ENCODE measurements around the gene HPD.
"Not testable (repeated sequence)": the region's sequence is repeated elsewhere in the genome, so short reads cannot be mapped to it uniquely, and the experiment has no call there.

Gene HPD

DNA sequence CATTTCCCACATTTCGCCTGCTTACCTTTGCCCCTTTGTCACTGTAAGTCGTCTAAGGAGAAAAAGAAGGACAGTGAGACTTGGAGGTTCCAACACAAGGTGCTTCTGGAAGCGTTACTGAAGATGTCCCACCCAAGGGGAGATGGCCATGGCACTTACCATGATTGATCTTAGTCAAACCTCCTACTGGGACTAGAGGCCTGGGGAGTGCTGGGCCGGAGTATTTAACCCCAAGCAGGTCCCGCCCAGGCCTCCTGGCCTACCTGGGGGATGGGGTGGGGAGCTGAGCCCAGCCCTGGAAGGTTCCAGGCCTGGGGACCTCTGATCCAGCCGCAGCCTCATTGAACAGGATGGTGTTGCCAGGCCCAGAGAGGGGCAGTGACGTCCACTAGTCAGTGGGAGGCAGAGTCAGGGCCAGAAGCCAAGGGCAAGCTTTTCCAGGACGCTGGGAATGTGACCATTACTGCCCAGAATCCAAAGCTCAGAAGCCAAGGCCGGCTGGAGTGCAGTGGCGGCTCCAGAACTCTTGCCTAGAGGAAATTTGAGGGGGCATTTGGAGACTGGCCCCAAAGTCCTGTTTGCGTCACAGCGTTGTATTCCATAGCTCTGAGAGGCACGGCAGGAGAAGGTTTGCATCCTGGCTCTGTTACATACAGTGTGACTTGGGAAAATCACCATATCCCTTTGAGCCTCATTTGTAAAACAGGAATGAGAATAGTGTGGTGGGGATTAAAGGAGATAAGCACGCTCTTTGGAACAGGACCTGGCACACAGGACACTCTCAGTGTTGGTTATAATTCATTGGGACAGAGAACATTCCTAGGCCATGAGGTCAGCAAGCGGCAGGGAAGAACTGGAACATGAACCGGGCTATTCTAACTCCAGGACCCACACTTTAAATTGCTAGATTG lies at the start of gene HPD:
HPD (minus strand) TSS at position 198 of the 911 bp plus-strand sequence; CDS start at position 162, 36 bp downstream.
- no peak for DNase-seq (ENCODE audit: low read depth in 2 of 2, low spot score in 1 of 2)

DNA sequence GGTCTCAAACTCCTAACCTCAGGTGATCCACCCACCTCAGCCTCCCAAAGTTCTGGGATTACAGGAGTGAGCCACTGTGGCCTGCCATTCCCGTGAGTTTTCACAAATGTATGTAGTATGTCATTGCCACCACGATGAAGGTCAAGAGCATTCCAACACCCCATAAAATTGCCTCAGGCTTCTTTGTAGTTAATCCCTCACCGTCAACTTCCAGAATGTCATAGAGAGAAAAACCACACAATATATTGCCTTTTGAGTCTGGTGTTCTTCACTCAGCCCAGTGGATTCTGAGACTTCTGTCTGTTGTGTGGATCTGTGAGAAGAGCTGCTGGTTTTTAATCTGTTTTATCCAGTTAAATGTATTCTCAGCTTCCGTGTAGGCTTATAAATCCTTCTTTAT lies 47.1 kb upstream of the HPD start:
- DNase-seq (ENCODE audit: low read depth in 2 of 2, low spot score in 1 of 2): no peak

DNA sequence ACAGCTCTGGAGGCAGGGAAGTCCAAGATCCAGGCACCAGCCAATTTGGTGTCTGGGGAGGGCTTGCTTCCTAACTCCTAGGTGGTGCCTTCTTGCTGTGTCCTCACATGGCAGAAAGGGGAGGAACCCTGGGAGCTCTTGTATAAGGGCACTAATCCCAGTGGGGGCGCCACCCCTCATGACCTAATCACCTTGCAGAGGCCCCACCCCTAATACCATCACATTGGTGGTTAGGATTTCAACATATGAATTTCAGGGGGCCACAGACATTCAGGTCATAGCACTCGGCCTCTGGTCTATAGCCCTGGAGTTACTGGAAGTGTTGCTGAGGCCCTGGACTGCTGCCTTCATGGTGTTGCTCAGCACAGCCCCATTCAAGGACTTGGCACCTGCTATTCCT lies 44.5 kb upstream of the HPD start:
- no peak for DNase-seq (ENCODE audit: low read depth in 2 of 2, low spot score in 1 of 2)

DNA sequence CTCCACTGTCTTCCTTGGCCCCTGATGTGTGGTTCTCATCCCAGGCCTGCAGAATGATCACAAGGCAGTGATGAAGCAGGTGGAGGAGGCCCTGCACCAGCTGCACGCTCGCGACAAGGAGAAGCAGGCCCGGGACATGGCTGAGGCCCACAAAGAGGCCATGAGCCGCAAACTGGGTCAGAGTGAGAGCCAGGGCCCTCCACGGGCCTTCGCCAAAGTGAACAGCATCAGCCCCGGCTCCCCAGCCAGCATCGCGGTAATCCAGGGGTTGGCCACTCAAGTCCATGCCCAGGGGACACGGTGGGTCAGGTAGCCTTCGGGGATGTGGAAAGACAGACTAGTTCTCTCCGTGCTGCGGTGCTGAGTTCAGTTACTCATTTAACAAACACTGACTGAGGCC lies 40.9 kb upstream of the HPD start:
- DNase-seq (ENCODE audit: low read depth in 2 of 2, low spot score in 1 of 2): no peak

DNA sequence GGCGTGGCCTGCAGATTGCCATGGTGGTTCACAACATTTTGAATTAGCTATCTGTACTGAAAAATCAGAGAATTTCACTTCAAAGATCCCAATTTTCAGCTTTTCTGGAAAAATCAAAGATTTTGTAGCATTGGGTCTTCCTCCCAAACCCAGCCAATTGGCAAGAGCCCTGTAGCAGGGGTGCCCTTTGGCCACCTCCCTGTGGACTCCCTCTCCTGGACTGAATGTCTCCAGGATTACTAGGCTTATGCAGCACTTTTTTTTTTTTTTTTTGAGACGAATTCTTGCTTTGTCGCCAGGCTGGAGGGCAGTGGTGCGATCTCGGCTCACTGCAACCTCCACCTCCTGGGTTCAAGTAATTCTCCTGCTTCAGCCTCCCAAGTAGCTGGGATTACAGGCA lies 39.6 kb upstream of the HPD start:
- DNase-seq (ENCODE audit: low read depth in 2 of 2, low spot score in 1 of 2): no peak

DNA sequence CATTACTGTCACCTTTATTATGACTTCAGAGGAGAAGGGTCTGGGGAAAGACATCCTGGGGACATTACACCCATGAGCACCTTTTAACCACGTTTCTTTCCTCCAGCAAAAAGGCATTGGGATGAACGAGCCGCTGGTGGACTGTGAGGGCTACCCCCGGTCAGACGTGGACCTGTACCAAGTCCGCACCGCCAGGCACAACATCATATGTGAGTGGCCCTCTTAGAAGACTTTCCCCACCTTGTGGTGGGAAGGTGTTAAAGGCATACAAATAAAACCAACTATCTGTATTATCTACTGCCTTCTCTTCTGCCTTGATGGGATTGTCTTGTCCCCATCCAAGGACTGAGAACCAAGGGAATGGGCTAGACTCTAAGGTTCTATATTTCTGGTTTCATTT lies 36.0 kb upstream of the HPD start:
- DNase-seq (ENCODE audit: low read depth in 2 of 2, low spot score in 1 of 2): no peak

DNA sequence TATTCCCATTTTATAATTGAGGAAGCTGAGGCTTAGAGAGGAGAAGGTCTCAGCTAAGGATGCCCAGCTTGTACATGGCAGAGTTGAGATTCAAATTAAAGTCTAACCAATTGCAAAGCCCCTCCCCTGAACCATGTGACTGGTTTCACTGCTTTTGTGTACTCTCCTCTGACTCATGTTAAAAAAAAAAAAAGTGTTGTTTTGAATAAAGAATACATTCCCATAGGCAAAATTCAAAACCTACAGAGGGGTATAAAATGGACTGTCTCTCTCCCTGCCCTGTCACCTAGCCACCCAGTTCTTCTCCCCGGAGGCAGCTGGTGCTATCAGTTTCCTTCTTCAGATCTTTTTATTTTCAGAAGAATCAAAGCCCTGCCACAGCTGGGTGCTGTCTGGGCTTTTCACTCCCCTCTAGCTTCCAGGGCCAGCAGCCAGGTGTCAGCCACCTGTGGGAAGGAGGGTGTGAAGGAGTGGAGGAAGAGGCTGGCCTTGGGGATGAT lies 35.4 kb upstream of the HPD start:
- DNase-seq (ENCODE audit: low read depth in 2 of 2, low spot score in 1 of 2): no peak

DNA sequence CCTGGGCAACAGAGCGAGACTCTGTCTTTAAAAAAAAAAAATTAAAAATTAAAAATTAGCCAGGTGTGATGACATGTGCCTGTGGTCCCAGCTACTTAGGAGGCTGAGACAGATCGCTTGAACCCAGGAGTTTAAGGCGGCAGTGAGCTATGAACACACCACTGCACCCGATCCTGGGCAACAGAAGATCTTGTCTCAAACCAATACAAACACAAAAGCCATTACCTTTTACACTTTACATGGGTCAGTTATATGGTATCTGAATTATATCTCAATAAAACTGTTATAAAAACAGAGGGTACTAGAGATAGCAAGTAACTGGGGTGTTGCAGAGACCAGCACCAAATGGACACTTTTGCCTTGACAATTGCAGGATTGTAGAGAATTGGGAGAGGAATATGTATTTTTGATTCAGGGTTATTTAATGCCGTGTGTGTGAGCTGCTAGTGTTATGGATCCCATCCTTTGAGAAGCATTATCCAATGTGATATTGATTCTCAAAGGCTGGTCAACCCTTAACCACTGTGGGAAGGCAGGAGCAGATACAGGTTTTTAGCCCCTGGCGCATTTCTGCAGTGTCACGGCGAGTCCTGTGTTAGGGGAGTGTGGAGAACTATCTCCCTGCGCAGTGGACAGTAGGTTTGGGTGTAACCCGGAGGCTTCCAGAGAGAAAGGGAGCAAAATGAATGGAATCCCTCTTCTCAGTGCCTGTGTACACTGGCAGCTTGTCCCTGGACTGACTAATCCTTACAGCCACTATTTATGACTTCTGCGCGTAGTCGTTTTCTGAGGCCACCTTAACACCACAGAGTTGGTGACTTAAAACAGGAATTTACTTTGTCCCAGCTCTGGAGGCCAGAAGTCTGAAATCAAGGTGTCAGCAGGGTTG lies 34.3 kb upstream of the HPD start:
- no peak for DNase-seq (ENCODE audit: low read depth in 2 of 2, low spot score in 1 of 2)

DNA sequence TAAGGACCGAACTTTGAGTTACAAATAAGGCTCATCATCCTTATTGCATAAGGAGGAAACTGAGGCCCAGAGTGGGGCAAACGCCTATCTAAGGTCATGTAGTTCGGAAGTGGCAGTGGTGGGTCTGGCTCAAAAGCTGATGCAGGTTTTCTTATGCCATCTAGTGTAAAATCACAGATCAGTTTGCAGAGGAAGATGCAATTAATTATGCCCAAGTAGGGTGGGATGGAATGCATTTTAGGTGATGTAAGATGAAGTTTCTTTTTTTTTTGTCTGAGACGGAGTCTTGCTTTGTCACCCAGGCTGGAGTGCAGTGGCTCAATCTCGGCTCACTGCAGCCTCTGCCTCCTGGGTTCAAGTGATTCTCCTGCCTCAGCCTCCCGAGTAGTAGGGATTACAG lies 31.0 kb upstream of the HPD start:
- DNase-seq (ENCODE audit: low read depth in 2 of 2, low spot score in 1 of 2): not testable (repeated sequence)

DNA sequence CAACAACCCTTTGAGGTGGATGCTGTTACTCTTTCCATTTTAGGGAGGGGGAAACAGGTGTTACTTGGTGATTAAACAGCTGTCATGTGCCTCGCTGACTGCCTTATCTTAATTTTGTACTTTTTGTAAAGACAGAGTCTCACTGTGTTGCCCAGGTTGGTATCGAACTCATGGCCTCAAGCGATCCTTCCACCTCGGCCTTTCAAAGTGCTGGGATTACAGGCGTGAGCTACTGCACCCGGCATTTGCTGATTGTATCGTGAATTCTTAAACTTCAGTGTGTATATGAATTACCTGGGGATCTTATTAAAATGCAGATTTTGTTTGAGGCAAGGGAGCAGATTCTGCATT lies 30.6 kb upstream of the HPD start:
- DNase-seq (ENCODE audit: low read depth in 2 of 2, low spot score in 1 of 2): no peak

DNA sequence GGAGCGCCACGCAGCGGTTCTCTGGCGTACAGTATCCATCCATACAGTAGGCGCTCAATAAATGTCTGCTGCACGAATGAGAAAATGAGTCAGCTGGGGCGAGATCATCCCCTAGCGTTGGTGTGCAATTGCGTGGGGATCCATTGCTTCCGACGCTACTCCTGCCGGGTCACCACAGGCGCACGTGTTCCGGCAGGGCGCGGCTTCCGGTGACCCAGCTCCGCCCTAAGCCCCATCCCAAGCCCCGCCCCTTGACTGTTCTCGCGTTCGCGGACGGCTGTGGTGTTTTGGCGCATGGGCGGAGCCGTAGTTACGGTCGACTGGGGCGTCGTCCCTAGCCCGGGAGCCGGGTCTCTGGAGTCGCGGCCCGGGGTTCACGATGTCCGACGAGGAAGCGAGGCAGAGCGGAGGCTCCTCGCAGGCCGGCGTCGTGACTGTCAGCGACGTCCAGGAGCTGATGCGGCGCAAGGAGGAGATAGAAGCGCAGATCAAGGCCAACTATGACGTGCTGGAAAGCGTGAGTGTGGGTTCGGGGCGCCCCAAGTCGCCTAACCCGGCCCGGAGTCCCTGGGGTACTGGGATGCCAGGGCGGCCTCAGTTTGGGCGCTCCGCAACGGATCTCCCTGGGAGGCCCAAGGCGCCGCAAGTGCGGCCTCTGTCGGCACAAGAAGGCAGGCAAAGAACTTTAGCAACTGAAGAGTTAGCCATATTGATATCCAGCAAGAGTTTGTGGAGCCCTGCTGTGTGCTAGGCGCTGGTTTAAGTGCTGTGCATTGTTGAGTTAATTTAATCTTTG lies 30.0 kb upstream of the HPD start, which contains the start of gene PSMD9:
PSMD9 (plus strand) TSS at position 313 of the 796 bp plus-strand sequence; CDS start at position 380, 67 bp downstream.
- DNase-seq (ENCODE audit: low read depth in 2 of 2, low spot score in 1 of 2): peak; percentile 96 to 98

DNA sequence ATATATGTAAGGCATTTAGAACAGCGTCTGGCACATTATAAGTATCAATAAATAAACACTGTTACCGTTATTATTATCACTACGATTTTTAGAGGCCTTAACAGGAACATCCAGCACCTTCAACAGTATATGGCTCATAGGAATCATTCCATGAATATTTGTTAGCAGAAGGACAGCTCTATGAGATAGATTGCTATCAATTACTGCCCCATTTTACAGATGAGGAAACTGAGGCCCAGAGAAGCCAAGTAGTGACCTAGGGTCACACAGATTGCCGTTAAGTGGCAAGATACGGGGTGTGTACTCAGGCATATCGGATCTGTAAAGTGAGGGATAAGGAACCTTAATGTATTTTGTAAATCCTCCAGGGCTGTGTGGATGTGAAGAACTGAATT lies 29.4 kb upstream of the HPD start:
- no peak for DNase-seq (ENCODE audit: low read depth in 2 of 2, low spot score in 1 of 2)

DNA sequence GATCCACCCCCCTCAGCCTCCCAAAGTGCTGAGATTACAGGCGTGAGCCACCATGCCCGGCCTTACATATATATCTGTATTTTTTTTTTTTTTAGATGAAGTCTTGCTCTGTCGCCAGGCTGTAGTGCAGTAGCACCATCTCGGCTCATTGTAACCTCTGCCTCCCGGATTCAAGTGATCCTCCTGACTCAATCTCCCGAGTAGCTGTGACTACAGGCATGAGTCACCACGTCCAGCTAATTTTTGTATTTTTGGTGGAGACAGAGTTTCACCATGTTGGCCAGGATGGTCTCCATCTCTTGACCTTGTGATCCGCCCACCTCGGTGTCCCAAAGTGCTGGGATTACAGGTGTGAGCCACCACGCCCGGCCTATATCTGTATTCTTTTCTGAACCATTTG lies 26.5 kb upstream of the HPD start:
- not testable (repeated sequence) for DNase-seq (ENCODE audit: low read depth in 2 of 2, low spot score in 1 of 2)

DNA sequence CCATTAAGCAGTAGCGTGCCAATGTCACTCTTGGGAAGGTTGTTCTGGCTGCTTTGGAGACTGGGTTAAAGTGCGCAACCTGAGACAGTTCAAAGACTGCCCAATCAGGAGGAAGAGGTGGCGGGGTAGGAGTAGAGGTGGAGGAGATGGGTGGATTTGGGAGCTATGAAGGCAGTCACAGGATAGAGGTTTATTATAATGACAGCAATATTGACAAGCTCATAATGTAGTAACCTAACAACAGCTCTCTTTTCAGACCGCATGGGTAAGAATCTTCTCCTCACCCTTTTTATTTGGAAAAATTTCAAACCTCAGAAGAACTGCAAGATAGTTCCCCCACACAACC lies 24.6 kb upstream of the HPD start:
- DNase-seq (ENCODE audit: low read depth in 2 of 2, low spot score in 1 of 2): no peak

DNA sequence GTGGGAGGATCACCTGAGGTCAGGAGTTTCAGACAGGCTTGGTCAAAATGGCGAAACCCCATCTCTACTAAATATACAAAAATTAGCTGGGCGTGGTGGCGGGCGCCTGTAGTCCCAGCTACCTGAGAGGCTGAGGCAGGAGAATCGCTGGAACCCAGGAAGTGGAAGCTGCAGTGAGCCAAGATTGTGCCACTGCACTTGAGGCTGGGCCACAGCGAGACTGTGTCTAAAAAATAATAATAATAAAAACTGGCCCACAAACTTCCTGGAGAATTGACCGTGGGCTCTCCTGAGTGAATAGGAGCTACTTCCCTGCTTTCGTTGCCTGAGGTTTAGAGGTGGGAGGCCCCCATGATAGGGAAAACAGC lies 17.4 kb upstream of the HPD start:
- not testable (repeated sequence) for DNase-seq (ENCODE audit: low read depth in 2 of 2, low spot score in 1 of 2)

DNA sequence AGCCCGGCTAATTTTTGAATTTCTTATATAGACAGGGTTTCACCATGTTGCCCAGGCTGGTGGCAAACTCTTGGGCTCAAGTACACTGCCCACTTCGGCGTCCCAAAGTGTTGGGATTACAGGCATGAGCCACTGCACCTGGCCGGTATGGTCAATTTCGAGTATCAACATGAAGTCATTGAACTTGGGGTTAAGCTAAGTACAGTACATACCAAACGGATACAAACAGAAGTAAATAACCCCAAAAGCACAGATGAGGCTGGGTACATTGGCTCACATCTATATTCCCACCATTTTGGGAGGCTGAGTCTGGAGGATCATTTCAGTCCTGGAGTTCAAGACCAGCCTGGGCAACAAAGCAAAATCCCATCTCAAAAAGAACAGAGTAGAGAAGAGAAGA lies 16.9 kb upstream of the HPD start:
- DNase-seq (ENCODE audit: low read depth in 2 of 2, low spot score in 1 of 2): no peak

DNA sequence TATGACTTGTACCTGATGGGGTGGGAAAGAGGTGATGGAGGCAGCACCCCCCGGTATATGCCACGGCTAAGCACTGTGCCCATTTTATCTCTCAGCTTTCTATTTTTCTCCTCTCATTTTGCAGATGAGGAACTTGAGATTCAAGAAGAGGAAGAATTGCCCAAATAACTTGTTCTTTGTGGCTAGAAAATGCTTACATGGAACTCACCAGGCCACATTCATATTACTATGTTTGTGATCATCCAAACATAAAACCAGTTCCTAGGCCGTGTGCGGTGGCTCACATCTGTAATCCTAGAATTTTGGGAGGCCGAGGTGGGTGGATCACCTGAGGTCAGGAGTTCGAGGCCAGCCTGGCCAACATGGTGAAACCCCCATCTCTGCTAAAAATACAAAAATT lies 15.4 kb upstream of the HPD start:
- no peak for DNase-seq (ENCODE audit: low read depth in 2 of 2, low spot score in 1 of 2)

DNA sequence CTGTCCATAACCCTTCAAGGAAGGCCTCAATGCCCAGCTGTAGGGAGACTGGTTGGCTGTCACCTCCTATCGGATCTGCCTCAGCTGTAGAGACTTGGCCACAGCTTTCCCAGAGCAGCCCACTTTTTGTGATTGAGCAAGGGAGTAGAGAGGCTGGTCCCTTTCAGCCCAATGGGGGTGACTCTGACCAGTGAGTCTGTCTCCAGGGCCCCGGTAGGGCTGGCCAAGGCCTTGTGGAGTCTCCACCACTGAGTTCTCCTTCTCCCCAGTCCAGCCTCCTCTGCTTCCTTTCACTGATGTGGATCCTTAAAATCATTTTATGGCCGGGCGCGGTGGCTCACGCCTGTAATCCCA lies 14.5 kb upstream of the HPD start:
- DNase-seq (ENCODE audit: low read depth in 2 of 2, low spot score in 1 of 2): no peak

DNA sequence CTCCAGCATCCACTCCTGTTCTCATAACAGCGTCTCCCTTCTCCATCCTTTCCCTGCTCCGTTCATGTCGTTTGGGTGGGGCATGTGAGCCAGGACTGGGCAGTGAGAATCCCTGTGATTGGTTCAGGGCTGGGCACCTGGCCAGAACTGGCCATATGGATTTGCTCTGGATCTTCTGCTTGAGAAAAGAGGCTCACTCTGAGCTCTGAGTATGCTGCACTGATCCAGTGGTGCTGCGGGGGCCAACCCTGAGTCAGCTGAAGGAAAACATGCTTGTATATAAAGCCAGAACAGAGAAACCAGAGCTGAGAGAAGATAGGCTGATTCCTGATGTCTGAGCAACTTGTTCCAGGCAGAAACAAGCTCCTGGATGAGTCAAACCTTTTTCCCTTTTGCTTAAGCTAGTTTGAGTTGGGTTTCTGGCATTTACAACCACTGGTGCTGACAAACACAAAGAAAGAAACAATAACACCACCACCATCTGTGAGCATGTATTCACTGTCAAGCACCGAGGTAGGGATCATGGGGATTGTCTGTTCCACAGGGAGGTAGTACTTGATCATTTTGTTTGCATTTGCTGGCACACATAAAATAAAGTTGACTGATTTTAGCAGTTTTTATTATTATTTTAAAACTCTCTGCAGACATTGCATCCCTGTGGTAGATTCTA lies 14.0 kb upstream of the HPD start:
- no peak for DNase-seq (ENCODE audit: low read depth in 2 of 2, low spot score in 1 of 2)

DNA sequence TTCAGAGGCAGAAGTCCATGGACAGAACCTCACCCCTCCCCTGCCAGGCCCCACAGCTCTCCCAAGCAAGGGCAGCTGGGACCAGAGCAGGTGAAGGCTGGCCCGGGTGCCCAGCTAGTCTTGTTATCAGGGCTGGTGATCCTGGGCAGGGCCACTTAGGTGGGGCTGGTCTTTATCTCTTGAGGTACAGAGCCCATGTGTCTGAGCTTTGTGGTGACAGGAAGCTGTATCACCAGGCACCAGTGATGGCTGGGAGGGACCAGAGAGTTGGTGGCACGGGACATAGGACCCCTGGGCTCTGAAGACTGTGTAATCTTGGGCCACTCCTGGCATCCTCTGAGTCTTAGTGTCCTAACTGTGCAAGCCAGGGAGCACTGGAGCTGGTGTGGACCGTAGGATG lies 12.8 kb upstream of the HPD start:
- no peak for DNase-seq (ENCODE audit: low read depth in 2 of 2, low spot score in 1 of 2)

DNA sequence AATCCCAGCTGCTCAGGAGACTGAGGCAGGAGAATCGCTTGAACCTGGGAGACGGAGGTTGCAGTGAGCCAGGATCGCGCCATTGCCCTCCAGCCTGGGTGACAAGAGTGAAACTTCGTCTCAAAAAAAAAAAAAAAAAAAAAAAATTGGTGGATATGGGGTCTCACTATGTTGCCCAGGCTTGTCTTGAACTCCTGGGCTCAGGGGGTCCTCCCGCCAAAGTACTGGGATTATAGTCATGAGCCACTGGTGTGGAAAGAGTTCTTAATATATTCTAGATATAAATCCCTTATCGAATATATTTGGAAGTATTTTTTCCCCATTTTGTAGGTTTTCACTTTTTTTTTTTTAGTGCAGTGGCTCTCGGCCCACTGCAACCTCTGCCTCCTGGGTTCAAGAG lies 10.6 kb upstream of the HPD start:
- DNase-seq (ENCODE audit: low read depth in 2 of 2, low spot score in 1 of 2): not testable (repeated sequence)
